ENCODE results near the gene TOP3B. TPM values are rescaled to one million over a fixed set of nuclear protein-coding genes. Genes with fewer than 3 reads are reported as not detected.

TOP3B gene
- polyA plus RNA-seq, 1 donor from 2014 or later: 33.7 TPM

- H3F3A ChIP-seq (ENCODE audit: insufficient read depth, low read length, poor library complexity, severe bottlenecking): no peaks in the 10 kb centered on the region
- TF ChIP-seq POLR2AphosphoS5 (IDR thresholded peaks at IDR 0.05) (no peak), MXI1 (conservative IDR thresholded peaks at IDR 0.05; ENCODE audit: poor library complexity, severe bottlenecking) (no peak), CTCF (IDR thresholded peaks at IDR 0.05; ENCODE audit: poor library complexity, severe bottlenecking) (no peak), EP300 (conservative IDR thresholded peaks at IDR 0.05; ENCODE audit: poor library complexity, severe bottlenecking) (no peak), RAD21 (conservative IDR thresholded peaks at IDR 0.05) (no peak), REST (IDR thresholded peaks at IDR 0.05; ENCODE audit: borderline replicate concordance) (no peak), TAF1 (IDR thresholded peaks at IDR 0.05; ENCODE audit: low read depth) (no peak), SMC3 (conservative IDR thresholded peaks at IDR 0.05; ENCODE audit: poor library complexity) (no peak), EZH2 (IDR thresholded peaks at IDR 0.05; ENCODE audit: borderline replicate concordance, insufficient read depth, low read length, poor library complexity, severe bottlenecking) (no peak)
- H3K4me2 ChIP-seq (ENCODE audit: low read length): no peak overlapping the region
- no peak overlapping the region for H3K27ac ChIP-seq (ENCODE audit: low read length)
- H2AFZ ChIP-seq (ENCODE audit: low read depth, low read length): no peak overlapping the region
- H3K79me2 ChIP-seq (replicated peaks; ENCODE audit: insufficient read depth, low read length): no peaks in the 10 kb centered on the region
- no peak overlapping the region for H3K4me3 ChIP-seq (ENCODE audit: low read length)
- no peak overlapping the region for H3K9ac ChIP-seq (ENCODE audit: low read length)
- no peaks in the 10 kb centered on the region for H4K20me1 ChIP-seq (ENCODE audit: insufficient read depth)
- H3K27me3 ChIP-seq (ENCODE audit: insufficient read depth, low read depth, low read length): no peaks in the 10 kb centered on the region
- H3K9me3 ChIP-seq (ENCODE audit: low read length): no peaks in the 10 kb centered on the region
- H3K36me3 ChIP-seq (ENCODE audit: insufficient read depth, low read length): no peaks in the 10 kb centered on the region
- no peaks in the 10 kb centered on the region for H3K9me2 ChIP-seq (ENCODE audit: insufficient read depth, low read length)
These were observed 36.9 kb downstream of the TOP3B start for GRCh38 chr22:21945453-21946261.

- Histone ChIP-seq H3K9me3 (ENCODE audit: low read length) (no peaks in the 10 kb centered on the region), H3K27me3 (ENCODE audit: insufficient read depth, low read depth, low read length) (no peaks in the 10 kb centered on the region), H3K27ac (ENCODE audit: low read length) (no peak overlapping the region), H3K9ac (ENCODE audit: low read length) (no peak overlapping the region), H3K9me2 (ENCODE audit: insufficient read depth, low read length) (no peaks in the 10 kb centered on the region), H3K4me2 (ENCODE audit: low read length) (no peak overlapping the region), H3K36me3 (ENCODE audit: insufficient read depth, low read length) (no peaks in the 10 kb centered on the region), H3F3A (ENCODE audit: insufficient read depth, low read length, poor library complexity, severe bottlenecking) (no peaks in the 10 kb centered on the region), H2AFZ (ENCODE audit: low read depth, low read length) (no peak overlapping the region), H4K20me1 (ENCODE audit: insufficient read depth) (no peaks in the 10 kb centered on the region), H3K4me3 (ENCODE audit: low read length) (no peak overlapping the region), H3K79me2 (replicated peaks; ENCODE audit: insufficient read depth, low read length) (no peaks in the 10 kb centered on the region)
- TF ChIP-seq CTCF (IDR thresholded peaks at IDR 0.05; ENCODE audit: poor library complexity, severe bottlenecking) (no peak), EZH2 (IDR thresholded peaks at IDR 0.05; ENCODE audit: borderline replicate concordance, insufficient read depth, low read length, poor library complexity, severe bottlenecking) (no peak), REST (IDR thresholded peaks at IDR 0.05; ENCODE audit: borderline replicate concordance) (no peak), MXI1 (conservative IDR thresholded peaks at IDR 0.05; ENCODE audit: poor library complexity, severe bottlenecking) (no peak), POLR2AphosphoS5 (IDR thresholded peaks at IDR 0.05) (no peak), TAF1 (IDR thresholded peaks at IDR 0.05; ENCODE audit: low read depth) (no peak), SMC3 (conservative IDR thresholded peaks at IDR 0.05; ENCODE audit: poor library complexity) (no peak), RAD21 (conservative IDR thresholded peaks at IDR 0.05) (no peak), EP300 (conservative IDR thresholded peaks at IDR 0.05; ENCODE audit: poor library complexity, severe bottlenecking) (no peak)
These were observed 37.7 kb downstream of the TOP3B start for GRCh38 chr22:21944871-21945270.

Measured in neural cell (in vitro differentiated cells).